Activated naive CD4-positive, alpha-beta T cell (primary cell): Measurements from ENCODE around the gene ZNF805.
"Not testable (repeated sequence)": the region's sequence is repeated elsewhere in the genome, so short reads cannot be mapped to it uniquely, and the experiment has no call there.

Experiments
- DNase-seq, 4 experiments: peaks; one replicate each; lab custom pipeline; 2025; lab: John Stamatoyannopoulos, UW

Gene ZNF805

DNA sequence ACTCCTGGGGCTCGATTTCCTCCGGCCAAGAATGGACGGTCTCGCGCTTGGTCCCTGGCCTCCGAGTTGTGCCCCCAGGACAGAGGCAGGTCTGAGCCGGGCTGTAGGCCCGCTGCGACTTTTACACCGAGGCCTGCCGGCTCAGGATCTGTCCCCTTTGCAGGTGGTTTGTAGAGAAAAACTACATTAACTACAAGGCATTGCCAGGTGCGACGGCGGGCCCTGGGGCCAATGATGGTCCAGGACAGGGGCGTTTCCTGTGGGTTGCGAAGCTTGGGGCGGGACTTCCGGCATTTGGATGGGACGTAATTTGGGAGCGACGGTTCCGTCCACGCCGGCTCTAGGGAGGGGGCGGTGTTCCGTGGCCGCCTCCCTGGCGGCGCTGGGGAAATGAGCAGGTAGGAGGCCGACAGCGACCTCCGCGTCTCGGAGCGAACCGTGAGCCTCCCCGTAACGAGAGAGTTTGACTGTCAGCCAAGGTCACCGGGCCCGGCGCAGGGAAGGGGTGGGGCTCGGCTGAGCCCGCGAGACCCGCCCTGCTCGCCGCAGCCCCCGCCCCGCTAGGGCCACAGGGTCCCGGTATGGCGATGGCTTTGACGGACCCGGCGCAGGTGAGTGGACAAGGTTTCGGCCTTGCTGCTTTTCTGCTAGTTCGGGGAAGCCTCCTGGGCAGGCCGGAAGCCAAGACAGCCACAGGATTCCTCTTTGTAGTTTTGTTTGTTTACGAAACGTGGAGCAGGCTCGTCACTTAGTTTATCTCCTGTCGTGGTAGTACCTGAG, at the start of gene ZNF805:
TSS of gene ZNF805 (plus strand) at position 322 of the 780 bp plus-strand sequence. CDS start at position 582, 260 bp downstream.
- peak; percentile 80 to 94 (median 93) for DNase-seq

DNA sequence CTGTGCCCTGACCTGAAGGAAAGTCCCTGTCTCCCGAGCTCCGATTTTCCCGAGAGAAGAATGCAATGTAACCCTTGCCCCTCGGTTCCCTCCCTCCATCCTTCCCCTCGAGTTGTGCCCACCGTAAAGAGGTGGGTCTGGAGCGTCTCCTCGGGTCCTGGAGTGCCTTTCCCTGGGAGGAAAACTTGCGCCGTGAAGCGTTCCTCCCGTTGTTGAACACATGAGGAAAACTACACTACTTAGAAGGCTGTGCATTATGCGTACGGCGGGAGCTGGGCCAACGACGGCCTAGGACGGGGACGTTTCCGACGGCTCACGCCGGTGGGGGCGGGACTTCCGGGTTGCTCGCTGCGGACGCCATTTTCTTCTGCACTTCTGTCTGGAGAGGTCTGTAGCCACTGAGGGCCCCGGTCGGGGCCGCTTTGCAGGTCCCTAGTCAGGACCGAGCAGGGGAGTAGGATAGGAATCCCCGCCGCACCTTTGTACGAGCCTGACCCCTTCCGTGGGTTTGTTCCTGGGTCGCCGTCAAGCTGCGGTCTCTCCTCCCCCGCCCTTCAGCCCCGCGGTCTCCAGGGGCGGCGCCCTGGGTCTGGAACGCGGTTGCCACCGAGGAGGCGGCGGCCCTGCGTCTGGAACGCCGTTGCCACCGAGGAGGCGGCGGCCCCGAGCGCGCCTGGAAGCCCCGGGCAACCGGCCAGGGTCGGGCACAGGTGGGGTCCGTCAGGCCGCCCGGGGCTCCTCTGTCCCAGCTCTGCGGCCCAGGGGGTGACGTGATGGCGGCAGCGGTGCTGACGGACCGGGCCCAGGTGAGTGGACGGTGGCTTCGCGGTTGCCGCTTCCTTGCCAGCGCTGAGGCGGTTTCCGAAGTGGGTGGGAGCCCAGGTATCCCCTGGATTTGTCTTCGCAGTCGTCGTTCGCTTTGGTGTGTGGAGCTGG, 49.0 kb upstream of the ZNF805 start, which contains the start of gene ZNF264:
TSS of gene ZNF264 (plus strand) at position 360 of the 936 bp plus-strand sequence. CDS start at position 774, 414 bp downstream.
- DNase-seq, result peak; percentile 66 to 84 (median 76)

DNA sequence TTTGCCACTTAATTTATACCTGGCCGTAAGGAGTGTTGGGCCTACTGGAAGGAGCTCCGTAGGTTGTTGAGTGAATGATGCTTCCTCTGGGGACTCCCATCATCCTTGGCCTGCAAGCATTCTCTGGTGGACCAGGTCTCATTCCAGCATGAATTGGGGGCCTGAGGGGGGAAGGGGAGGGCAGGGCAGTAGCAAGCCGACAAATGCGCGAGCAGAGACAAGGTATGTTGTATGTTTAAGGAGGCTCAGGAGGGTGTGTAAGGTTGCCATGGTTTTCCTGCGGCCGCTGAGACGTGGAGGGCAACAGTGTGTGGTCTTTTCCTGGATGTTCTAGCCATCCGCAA, 48.4 kb upstream of the ZNF805 start:
- no peak for DNase-seq

GRCh38 chr19:57192993-57193392, 47.4 kb upstream of the ZNF805 start:
- no peak for DNase-seq

DNA sequence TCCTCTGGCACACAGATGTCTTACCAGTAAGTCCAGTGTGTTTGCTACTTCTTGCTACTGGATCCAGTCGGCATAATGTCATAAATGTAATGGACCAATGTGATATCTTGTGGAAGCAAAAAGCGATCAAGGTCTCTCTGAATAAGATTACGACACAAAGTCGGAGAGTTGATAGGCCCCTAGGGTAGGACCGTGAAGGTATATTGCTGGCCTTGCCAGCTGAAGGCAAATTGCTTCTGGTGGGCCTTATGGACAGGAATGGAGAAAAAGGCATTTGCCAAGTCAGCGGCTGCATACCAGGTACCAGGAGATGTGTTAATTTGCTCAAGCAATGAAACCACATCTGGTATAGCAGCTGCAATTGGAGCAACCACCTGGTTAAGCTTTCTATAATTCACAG, 42.6 kb upstream of the ZNF805 start:
- not testable (repeated sequence) for DNase-seq

GRCh38 chr19:57202160-57202559, 38.3 kb upstream of the ZNF805 start:
- no peak for DNase-seq

- DNase-seq, result no peak
These were observed 30.1 kb upstream of the ZNF805 start for GRCh38 chr19:57210381-57210780.

DNA sequence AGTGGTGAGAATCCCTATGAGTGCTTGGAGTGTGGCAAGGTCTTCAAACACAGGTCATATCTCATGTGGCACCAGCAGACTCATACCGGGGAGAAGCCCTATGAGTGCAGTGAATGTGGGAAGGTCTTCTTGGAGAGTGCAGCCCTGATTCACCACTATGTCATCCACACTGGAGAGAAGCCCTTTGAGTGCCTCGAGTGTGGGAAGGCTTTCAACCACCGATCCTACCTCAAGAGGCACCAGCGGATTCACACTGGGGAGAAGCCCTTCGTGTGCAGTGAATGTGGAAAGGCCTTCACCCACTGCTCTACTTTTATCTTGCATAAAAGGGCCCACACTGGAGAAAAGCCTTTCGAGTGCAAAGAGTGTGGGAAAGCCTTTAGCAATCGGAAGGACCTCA, 28.3 kb upstream of the ZNF805 start:
- DNase-seq, result no peak

DNA sequence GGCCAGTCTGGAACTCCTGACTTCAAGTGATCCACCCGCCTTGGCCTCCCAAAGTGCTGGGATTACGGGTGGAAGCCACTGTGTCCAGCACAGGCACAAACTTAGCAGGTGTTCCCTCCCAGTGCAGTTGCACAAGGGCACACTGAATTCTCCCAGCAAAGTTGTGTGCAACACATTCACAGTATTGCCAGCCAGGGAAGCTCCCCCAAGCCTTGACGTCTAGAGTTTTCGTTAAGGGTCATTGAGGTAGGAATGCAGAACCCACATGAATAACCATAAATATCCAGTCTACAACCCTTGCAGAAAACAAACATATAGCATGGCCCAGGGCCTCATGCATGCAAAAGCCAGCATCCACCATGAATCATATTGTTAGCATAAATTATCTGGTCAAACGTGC, 12.9 kb upstream of the ZNF805 start:
- DNase-seq, result no peak

DNA sequence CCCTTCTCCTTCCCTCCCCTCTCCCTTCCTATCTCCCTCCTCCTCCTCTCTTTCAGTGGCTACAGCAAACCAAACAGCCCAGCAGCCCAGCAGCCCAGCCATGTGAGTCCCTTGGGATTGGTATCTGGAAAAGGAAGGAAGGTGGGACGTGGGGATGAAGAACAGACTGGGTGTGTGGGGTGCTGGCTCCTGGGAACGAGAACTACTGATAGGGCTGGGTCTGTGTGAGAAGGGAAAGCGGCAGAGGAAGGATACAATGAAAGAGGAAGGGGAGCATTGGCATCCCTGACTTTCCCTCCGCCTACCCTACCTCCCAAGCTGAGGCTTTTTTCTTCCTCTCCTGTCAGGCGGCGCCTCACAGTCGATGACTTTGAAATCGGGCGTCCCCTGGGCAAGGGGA, 8.7 kb upstream of the ZNF805 start:
- no peak for DNase-seq

GRCh38 chr19:57233207-57233606, 7.2 kb upstream of the ZNF805 start:
- DNase-seq, result no peak

GRCh38 chr19:57239982-57240310, 486 bp upstream of the ZNF805 start:
- DNase-seq, result no peak

GRCh38 chr19:57241176-57241575, 744 bp downstream of the ZNF805 start:
- no peak for DNase-seq

- no peak for DNase-seq
These were observed 2.4 kb downstream of the ZNF805 start for GRCh38 chr19:57242821-57243220.

- DNase-seq, result no peak
These were observed 4.1 kb downstream of the ZNF805 start for GRCh38 chr19:57244513-57244912.

DNA sequence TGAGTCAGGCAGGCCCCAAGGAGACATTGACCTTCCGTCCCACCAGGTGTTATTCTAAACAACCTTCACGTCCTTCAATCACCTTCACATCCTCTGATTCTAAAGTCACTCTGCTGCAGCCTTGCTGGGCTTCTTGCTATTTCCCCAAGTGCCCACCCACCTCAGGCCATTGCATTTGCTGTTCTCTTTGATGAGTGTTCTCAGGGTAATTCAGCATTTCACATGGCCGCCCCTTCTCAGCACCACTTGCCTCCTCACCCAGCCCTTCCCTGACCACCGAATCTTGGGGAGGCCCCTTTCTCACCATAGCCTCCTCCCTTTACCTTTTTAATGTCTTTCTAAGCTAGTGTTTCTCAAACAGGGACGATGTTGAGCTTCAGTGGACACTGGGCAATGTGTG, 4.6 kb downstream of the ZNF805 start:
- DNase-seq, result no peak

GRCh38 chr19:57245959-57246358, 5.5 kb downstream of the ZNF805 start:
- no peak for DNase-seq

- DNase-seq, result no peak
These were observed 8.2 kb downstream of the ZNF805 start for GRCh38 chr19:57248646-57249045.

- DNase-seq, result no peak
These were observed 8.9 kb downstream of the ZNF805 start for GRCh38 chr19:57249329-57249728.

DNA sequence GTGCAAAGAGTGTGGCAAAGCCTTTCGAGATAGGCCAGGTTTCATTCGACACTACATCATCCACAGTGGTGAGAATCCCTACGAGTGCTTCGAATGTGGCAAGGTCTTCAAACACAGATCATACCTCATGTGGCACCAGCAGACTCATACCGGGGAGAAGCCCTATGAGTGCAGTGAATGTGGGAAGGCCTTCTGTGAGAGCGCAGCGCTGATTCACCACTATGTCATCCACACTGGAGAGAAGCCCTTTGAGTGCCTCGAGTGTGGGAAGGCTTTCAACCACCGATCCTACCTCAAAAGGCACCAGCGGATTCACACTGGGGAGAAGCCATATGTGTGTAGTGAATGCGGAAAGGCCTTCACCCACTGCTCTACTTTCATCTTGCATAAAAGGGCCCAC, 13.3 kb downstream of the ZNF805 start:
- not testable (repeated sequence) for DNase-seq

GRCh38 chr19:57262044-57262443, 21.6 kb downstream of the ZNF805 start:
- DNase-seq, result no peak

DNA sequence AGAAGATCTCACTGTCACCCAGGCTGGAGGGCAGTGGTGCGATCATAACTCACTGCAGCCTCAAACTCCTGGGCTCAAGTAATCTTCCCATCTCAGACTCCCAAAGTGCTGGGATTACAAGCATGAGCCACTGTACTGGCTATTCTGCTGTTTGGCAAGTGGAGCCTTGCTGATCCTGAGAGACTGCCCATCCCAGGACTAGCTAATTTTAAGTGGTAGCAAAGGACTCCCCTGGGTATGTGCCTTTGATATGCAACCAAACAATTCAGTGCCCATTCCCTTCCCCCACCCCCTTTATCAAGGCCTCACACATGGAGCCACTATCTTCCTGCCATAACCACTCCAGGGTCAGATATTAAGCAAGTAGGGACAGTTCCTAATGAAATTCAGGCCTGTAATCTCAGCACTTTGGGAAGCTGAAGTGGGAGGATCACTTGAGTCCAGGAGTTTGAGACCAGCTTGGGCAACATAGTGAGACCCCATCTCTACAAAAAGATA, 22.9 kb downstream of the ZNF805 start:
- no peak for DNase-seq

GRCh38 chr19:57267291-57267690, 26.9 kb downstream of the ZNF805 start:
- DNase-seq, result no peak
